H1 (cell line): ENCODE measurements around the gene ADCY1. TPM values are rescaled to one million over a fixed set of nuclear protein-coding genes. Genes with fewer than 3 reads are reported as not detected.

ENCODE experiments used
- CTCF ChIA-PET: fragments of 300-600 bp; sonication (Branson Sonifier 250); formaldehyde crosslinking; loops from one replicate; lab custom pipeline; 2021; ENCODE audit not compliant: partially characterized antibody; lab: Charles Lee
- POLR2A ChIA-PET: fragments of 300-600 bp; sonication (Branson Sonifier 250); formaldehyde crosslinking; loops from one replicate; lab custom pipeline; 2021; ENCODE audit warnings: inconsistent platforms; ENCODE audit not compliant: partially characterized antibody; lab: Charles Lee
- DNase-seq, 2 experiments: peaks; one replicate each; pipeline versions ENCODE4 v3.0.0 to v3.0.0-alpha.2; 2010 to 2022; ENCODE audit warnings: low spot score in 2 of 2, low read depth in 1 of 2, mixed read lengths in 1 of 2
- FAIRE-seq: peaks from 2 replicates; lab custom pipeline; 2011; peaks lifted over from hg19 to GRCh38; lab: Jason Lieb, UNC
- H2AFZ ChIP-seq: 2 replicates; pipeline ENCODE4 v1.8.1; 2012; ENCODE audit warnings: low read length, inconsistent platforms
- H2AK5ac ChIP-seq: 2 replicates; pipeline ENCODE4 v1.6.1; 2013; ENCODE audit warnings: low read depth, low read length
- H2BK120ac ChIP-seq: replicated peaks from 2 replicates; pipeline ENCODE3; 2013; ENCODE audit warnings: low read depth, low read length, inconsistent platforms
- H2BK12ac ChIP-seq: 2 replicates; pipeline ENCODE4 v1.6.1; 2013; ENCODE audit warnings: low read depth, low read length
- H2BK15ac ChIP-seq: 2 replicates; pipeline ENCODE4 v1.6.1; 2013; ENCODE audit warnings: low read length
- H2BK20ac ChIP-seq: 2 replicates; pipeline ENCODE4 v1.6.1; 2013; ENCODE audit warnings: low read length
- H2BK5ac ChIP-seq: 2 replicates; pipeline ENCODE4 v1.6.1; 2013; ENCODE audit warnings: low read depth, low read length
- H3K14ac ChIP-seq: 2 replicates; pipeline ENCODE4 v1.6.1; 2013; ENCODE audit warnings: inconsistent platforms; ENCODE audit not compliant: insufficient read length
- H3K18ac ChIP-seq: 2 replicates; pipeline ENCODE4 v1.6.1; 2013; ENCODE audit warnings: low read length; ENCODE audit errors: extremely low read depth
- H3K23ac ChIP-seq: 2 replicates; pipeline ENCODE4 v1.6.1; 2013; ENCODE audit warnings: inconsistent platforms; ENCODE audit not compliant: insufficient read length
- H3K23me2 ChIP-seq: 2 replicates; pipeline ENCODE4 v1.6.1; 2013; ENCODE audit warnings: low read depth, low read length
- H3K27ac ChIP-seq: 2 replicates; pipeline ENCODE4 v1.6.1; 2011; ENCODE audit warnings: low read depth, low read length, inconsistent platforms
- H3K27me3 ChIP-seq, 4 experiments: replicated peaks in 1 of 4; 1 replicate in 1 of 4; 2 replicates in 3 of 4; pipeline versions ENCODE4 v1.6.1 to v1.8.1; 2011 to 2013; ENCODE audit warnings: low read length in 3 of 4, mild to moderate bottlenecking in 3 of 4, inconsistent platforms in 2 of 4, mixed read lengths in 2 of 4, moderate library complexity in 1 of 4; ENCODE audit not compliant: control insufficient read depth in 3 of 4, insufficient read depth in 3 of 4; ENCODE audit errors: extremely low read depth in 1 of 4
- H3K36me3 ChIP-seq, 4 experiments: 2 replicates each; pipeline versions ENCODE4 v1.6.1 to v1.8.1; 2011 to 2013; ENCODE audit warnings: mild to moderate bottlenecking in 4 of 4, low read length in 3 of 4, moderate library complexity in 2 of 4, control low read depth in 1 of 4, inconsistent platforms in 1 of 4; ENCODE audit not compliant: insufficient read depth in 4 of 4, control insufficient read depth in 2 of 4
- H3K4ac ChIP-seq: replicated peaks from 2 replicates; pipeline ENCODE3; 2013; ENCODE audit warnings: low read length, low read depth, mixed read lengths, inconsistent platforms; ENCODE audit not compliant: insufficient read length
- H3K4me1 ChIP-seq, 4 experiments: replicated peaks in 1 of 4; 1 replicate in 1 of 4; 2 replicates in 3 of 4; pipeline versions ENCODE4 v1.6.1 to v1.8.1; 2011 to 2013; ENCODE audit warnings: low read length in 3 of 4, inconsistent platforms in 2 of 4, mixed read lengths in 1 of 4; ENCODE audit not compliant: insufficient read depth in 4 of 4, control insufficient read depth in 3 of 4
- H3K4me2 ChIP-seq, 2 experiments: 2 replicates each; pipeline versions ENCODE4 v1.6.1 to v1.8.1; 2011 to 2013; ENCODE audit warnings: low read depth in 2 of 2, low read length in 2 of 2, control low read depth in 1 of 2, inconsistent platforms in 1 of 2, mild to moderate bottlenecking in 1 of 2; ENCODE audit not compliant: insufficient read depth in 1 of 2
- H3K4me3 ChIP-seq, 4 experiments: fragments of 200-600, 300-600 bp in 1 of 4; sonication (generic), shearing (Covaris generic), sonication (Bioruptor Twin) in 1 of 4; 2 replicates each; pipeline versions ENCODE4 v1.5.1 to v1.8.1; 2011 to 2016; ENCODE audit warnings: low read length in 4 of 4, low read depth in 3 of 4, control low read depth in 2 of 4, inconsistent platforms in 2 of 4, mild to moderate bottlenecking in 2 of 4, mixed read lengths in 1 of 4, moderate library complexity in 1 of 4; ENCODE audit not compliant: insufficient read depth in 2 of 4; ENCODE audit errors: extremely low read depth in 1 of 4
- H3K56ac ChIP-seq: replicated peaks from 2 replicates; pipeline ENCODE3; 2013; ENCODE audit warnings: low read depth, mild to moderate bottlenecking, mixed read lengths, low read length, inconsistent platforms; ENCODE audit not compliant: insufficient read length
- H3K79me1 ChIP-seq: 2 replicates; pipeline ENCODE4 v1.6.1; 2013; ENCODE audit warnings: low read depth, low read length, control low read depth
- H3K79me2 ChIP-seq, 2 experiments: 2 replicates each; pipeline versions ENCODE4 v1.6.1 to v1.8.1; 2012 to 2013; ENCODE audit warnings: low read length in 2 of 2, mild to moderate bottlenecking in 2 of 2, inconsistent platforms in 1 of 2; ENCODE audit not compliant: insufficient read depth in 2 of 2, control insufficient read depth in 1 of 2
- H3K9ac ChIP-seq, 4 experiments: replicated peaks in 1 of 4; 1 replicate in 1 of 4; 2 replicates in 3 of 4; pipeline versions ENCODE4 v1.6.1 to v1.8.1; 2011 to 2013; ENCODE audit warnings: low read depth in 3 of 4, low read length in 3 of 4, control low read depth in 2 of 4, mild to moderate bottlenecking in 2 of 4, moderate library complexity in 2 of 4, inconsistent platforms in 1 of 4; ENCODE audit errors: extremely low read depth in 1 of 4
- H3K9me3 ChIP-seq, 2 experiments: 2 replicates each; pipeline versions ENCODE4 v1.6.1 to v1.8.1; 2012 to 2013; ENCODE audit warnings: mild to moderate bottlenecking in 2 of 2, moderate library complexity in 2 of 2, control low read depth in 1 of 2, inconsistent platforms in 1 of 2, low read depth in 1 of 2, low read length in 1 of 2, mixed read lengths in 1 of 2; ENCODE audit not compliant: insufficient read depth in 2 of 2
- H4K20me1 ChIP-seq, 2 experiments: replicated peaks in 1 of 2; 2 replicates each; pipeline versions ENCODE3 to v1.8.1; 2011 to 2013; ENCODE audit warnings: inconsistent platforms in 2 of 2, low read length in 2 of 2, mild to moderate bottlenecking in 1 of 2; ENCODE audit not compliant: insufficient read depth in 2 of 2, control insufficient read depth in 1 of 2
- H4K5ac ChIP-seq: 2 replicates; pipeline ENCODE4 v1.6.1; 2013; ENCODE audit warnings: low read length, low read depth, mixed read lengths, inconsistent platforms; ENCODE audit not compliant: insufficient read length
- H4K8ac ChIP-seq: 2 replicates; pipeline ENCODE4 v1.8.0; 2013; ENCODE audit warnings: mild to moderate bottlenecking, moderate library complexity, low read length, inconsistent platforms; ENCODE audit not compliant: insufficient read depth; ENCODE audit errors: extremely low read depth
- H4K91ac ChIP-seq: replicated peaks from 2 replicates; pipeline ENCODE3; 2013; ENCODE audit warnings: low read length, mixed read lengths, inconsistent platforms; ENCODE audit not compliant: insufficient read length
- RAD21 ChIP-seq, 2 experiments: IDR thresholded peaks in 1 of 2; conservative IDR thresholded peaks in 1 of 2; 2 replicates each; pipeline ENCODE4 v1.6.1; 2011; ENCODE audit warnings: low read depth in 2 of 2, low read length in 2 of 2, improper control_type of control experiment in 1 of 2, inconsistent platforms in 1 of 2, mild to moderate bottlenecking in 1 of 2, moderate library complexity in 1 of 2
- SP4 ChIP-seq: IDR thresholded peaks from 2 replicates; pipeline ENCODE4 v1.6.1; 2012; ENCODE audit warnings: low read length, inconsistent platforms
- TAF1 ChIP-seq: IDR thresholded peaks from 2 replicates; pipeline ENCODE4 v1.6.1; 2011; ENCODE audit warnings: mild to moderate bottlenecking, low read depth, low read length
- WGBS, 2 experiments: shearing (Covaris generic) in 1 of 2; methylation state at CpG; one replicate each; pipeline versions ENCODE4 v1.1.6 to v1.1.7; 2013 to 2015; ENCODE audit warnings: low lambda C conversion rate in 2 of 2, mixed read lengths in 2 of 2, inconsistent platforms in 1 of 2, low coverage in 1 of 2, missing lambda C conversion rate in 1 of 2; ENCODE audit not compliant: insufficient replicate concordance in 2 of 2, insufficient coverage in 1 of 2, insufficient read length in 1 of 2; ENCODE audit errors: extremely low coverage in 1 of 2, missing lambda C conversion rate in 1 of 2; 5-methylcytosine and 5-hydroxymethylcytosine counted together
- polyA plus RNA-seq, 7 experiments: library from polyadenylated mRNA; depleted of rRNA in 3 of 7; stranded (reverse) in 5 of 7; unstranded in 2 of 7; fragments of >200 nt in 5 of 7; fragments of 200-250 nt in 2 of 7; gene quantifications; 1 replicate in 5 of 7; 2 replicates in 1 of 7; 4 replicates in 1 of 7; pipeline versions ENCODE4 v1.2.1 to v1.2.3, GENCODE V29; 2011 to 2013; ENCODE audit warnings: missing spikeins in 2 of 7, mixed read lengths in 2 of 7
- total RNA-seq: library from RNA; stranded (reverse); fragmentation: NEBNext Ultra II Directional; extraction: Animal tissue kit (Norgen Biotek cat#: 25700); gene quantifications from 2 replicates; pipeline ENCODE4 v1.2.1, GENCODE V29; 2021
- TF ChIP-seq, protein P1 (sequence below), 3 experiments: IDR thresholded peaks; 1 replicate in 2 of 3; 2 replicates in 1 of 3; pipeline versions ENCODE4 v1.5.1 to v1.6.1; 2011; ENCODE audit warnings: low read length in 3 of 3, mild to moderate bottlenecking in 3 of 3, inconsistent platforms in 2 of 3, low read depth in 1 of 3, moderate library complexity in 1 of 3; ENCODE audit not compliant: insufficient read depth in 1 of 3; ENCODE audit errors: control extremely low read depth in 1 of 3

Gene ADCY1
- total and polyA plus RNA-seq, 2 of the 8 experiments (the other 6 are each of a cell fraction or from before 2014, with no cell fraction given): 7.9 to 26.9 TPM

DNA sequence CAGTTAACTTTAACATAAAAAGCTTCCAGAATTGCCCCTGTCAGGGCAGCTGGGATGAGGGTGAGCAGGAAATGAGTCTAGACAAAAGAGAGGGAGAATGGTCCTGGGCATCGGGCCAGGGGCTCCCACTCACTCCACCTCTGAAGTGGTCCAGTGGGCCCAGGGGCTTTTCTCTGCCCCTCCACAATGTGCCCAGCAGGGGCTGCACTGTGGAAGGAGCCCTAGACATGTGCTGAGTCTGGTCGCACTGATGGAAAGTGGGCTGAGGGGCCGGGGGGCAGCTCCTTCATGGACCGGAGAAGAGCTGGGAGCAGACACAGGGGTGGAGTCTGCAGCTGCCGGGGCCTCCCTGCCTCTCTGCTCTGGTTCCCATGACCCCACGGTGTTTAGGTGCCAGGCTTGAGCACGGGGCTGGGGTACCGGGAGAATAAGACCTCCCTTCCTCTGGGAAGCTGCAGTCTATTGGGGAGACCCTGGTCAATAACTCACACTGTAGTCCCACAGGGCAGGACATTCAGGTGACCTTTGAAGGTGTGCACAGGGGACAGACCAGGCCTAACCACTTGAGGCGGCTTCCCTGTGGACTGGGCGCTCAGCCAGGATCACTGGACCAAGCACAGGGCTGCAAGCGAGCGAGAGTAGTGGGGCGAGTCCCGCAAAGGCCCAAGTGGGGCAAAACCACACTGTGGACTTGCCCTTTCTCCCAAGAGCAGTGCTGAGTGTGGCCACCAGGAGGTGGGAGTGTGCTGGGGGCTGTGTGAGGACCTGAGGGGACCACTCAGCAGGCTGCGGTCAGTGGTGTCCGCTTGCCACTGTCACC is 6.1 kb downstream of the ADCY1 start:
- Histone ChIP-seq H3K23ac (no peak overlapping the region), H3K4me2 (no peak overlapping the region), H3K36me3 (no peaks in the 10 kb centered on the region), H3K79me1 (peaks cover 8% of the 10 kb centered on the region), H3K14ac (no peak overlapping the region), H3K4ac (no peak overlapping the region), H2BK12ac (peak overlapping the region; percentile 55; the same call in 1 of the 2 replicates), H3K18ac (peak overlapping the region; percentile 71; the same call in 1 of the 2 replicates), H3K23me2 (peaks cover 8% of the 10 kb centered on the region), H2BK5ac (peak overlapping the region; percentile 78; the same call in 1 of the 2 replicates), H4K91ac (peak overlapping the region; percentile 52), H2AFZ (no peak overlapping the region), H2BK20ac (no peak overlapping the region; the same call in 1 of the 2 replicates), H3K27ac (no peak overlapping the region), H3K9me3 (no peaks in the 10 kb centered on the region), H4K20me1 (peaks cover 2 to 16% of the 10 kb centered on the region in 2 experiments), H3K79me2 (peaks cover 0 to 29% of the 10 kb centered on the region in 2 experiments; a peak in 2 of 4 replicates), H3K4me1 (peaks cover 13 to 58% (median 42%) of the 10 kb centered on the region in 4 experiments), H3K56ac (no peak overlapping the region), H3K4me3 (no peak overlapping the region), H4K8ac (peak overlapping the region; percentile 42), H4K5ac (no peak overlapping the region), H2AK5ac (peak overlapping the region; percentile 91; the same call in 1 of the 2 replicates), H2BK15ac (peak overlapping the region; percentile 40; the same call in 1 of the 2 replicates), H3K27me3 (peaks cover 4 to 14% (median 13%) of the 10 kb centered on the region in 4 experiments), H3K9ac (no peak overlapping the region), H2BK120ac (no peak overlapping the region)
- no peak for FAIRE-seq
- WGBS, 2 experiments: 88% methylated on average over 12 of the region's 16 CpGs; no CpG with 5 or more reads in 1 of the 2 experiments
- ChIA-PET POLR2A (no interaction called here), CTCF (interaction anchor here (0.9 to 3.4 kb wide), 10 partner anchors 10 to 274 kb away, joined by 3 to 22 read pairs (median 4); no protein-coding TSS in a partner anchor)
- DNase-seq: peak in 1 of 2 experiments; percentile 69
- TF ChIP-seq SP4 (no peak), TAF1 (no peak), RAD21 (IDR thresholded peaks at IDR 0.05 in 1 of 2, conservative IDR thresholded peaks at IDR 0.05 in 1 of 2; ENCODE audit: low read depth in 2 of 2, low read length in 2 of 2) (peak; percentile 66 to 67)
- TF ChIP-seq, protein P1, sequence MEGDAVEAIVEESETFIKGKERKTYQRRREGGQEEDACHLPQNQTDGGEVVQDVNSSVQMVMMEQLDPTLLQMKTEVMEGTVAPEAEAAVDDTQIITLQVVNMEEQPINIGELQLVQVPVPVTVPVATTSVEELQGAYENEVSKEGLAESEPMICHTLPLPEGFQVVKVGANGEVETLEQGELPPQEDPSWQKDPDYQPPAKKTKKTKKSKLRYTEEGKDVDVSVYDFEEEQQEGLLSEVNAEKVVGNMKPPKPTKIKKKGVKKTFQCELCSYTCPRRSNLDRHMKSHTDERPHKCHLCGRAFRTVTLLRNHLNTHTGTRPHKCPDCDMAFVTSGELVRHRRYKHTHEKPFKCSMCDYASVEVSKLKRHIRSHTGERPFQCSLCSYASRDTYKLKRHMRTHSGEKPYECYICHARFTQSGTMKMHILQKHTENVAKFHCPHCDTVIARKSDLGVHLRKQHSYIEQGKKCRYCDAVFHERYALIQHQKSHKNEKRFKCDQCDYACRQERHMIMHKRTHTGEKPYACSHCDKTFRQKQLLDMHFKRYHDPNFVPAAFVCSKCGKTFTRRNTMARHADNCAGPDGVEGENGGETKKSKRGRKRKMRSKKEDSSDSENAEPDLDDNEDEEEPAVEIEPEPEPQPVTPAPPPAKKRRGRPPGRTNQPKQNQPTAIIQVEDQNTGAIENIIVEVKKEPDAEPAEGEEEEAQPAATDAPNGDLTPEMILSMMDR (IDR thresholded peaks at IDR 0.05; ENCODE audit: control extremely low read depth in 1 of 3, insufficient read depth in 1 of 3, low read depth in 1 of 3, low read length in 3 of 3): peak in 2 of 3 experiments; percentile 70 to 76; a peak in 3 of 4 replicates
